Thoracic aorta (tissue), 2 donors: Measurements from ENCODE around the gene LRP5. TPM values are rescaled to one million over a fixed set of nuclear protein-coding genes. Genes with fewer than 3 reads are reported as not detected.

Source experiments
- ATAC-seq: fragments of 150-250 bp; one replicate; pipeline ENCODE4 v1.8.0; 2017; ENCODE audit warnings: low read depth; ENCODE audit not compliant: insufficient number of reproducible peaks, low FRiP score
- DNase-seq: peaks from one replicate; pipeline ENCODE4 v3.0.0-alpha.2; 2020; ENCODE audit warnings: low spot score
- H3K27ac ChIP-seq, 2 donors: fragments of 200-600 bp; sonication (generic); 1 replicate in 1 of 2; 2 replicates in 1 of 2; pipeline ENCODE4 v1.5.1; 2016; ENCODE audit warnings: mild to moderate bottlenecking in 2 of 2, moderate library complexity in 2 of 2
- H3K27me3 ChIP-seq: fragments of 200-600 bp; sonication (generic); replicated peaks from 2 replicates; pipeline ENCODE4 v1.6.0; 2016; ENCODE audit warnings: mild to moderate bottlenecking; ENCODE audit not compliant: insufficient read depth
- H3K36me3 ChIP-seq: fragments of 200-600 bp; sonication (generic); one replicate; pipeline ENCODE4 v1.5.1; 2016
- H3K4me1 ChIP-seq, 2 donors: fragments of 200-600 bp; sonication (generic); 1 replicate in 1 of 2; 2 replicates in 1 of 2; pipeline versions ENCODE4 v1.5.1 to v1.6.0; 2016; ENCODE audit warnings: low read depth in 2 of 2, mild to moderate bottlenecking in 1 of 2; ENCODE audit not compliant: control insufficient read depth in 1 of 2
- H3K4me3 ChIP-seq: fragments of 200-600 bp; sonication (generic); 2 replicates; pipeline ENCODE4 v1.5.1; 2016; ENCODE audit warnings: mild to moderate bottlenecking
- H3K9me3 ChIP-seq: fragments of 200-600 bp; sonication (generic); 2 replicates; pipeline ENCODE4 v1.5.1; 2016
- CTCF ChIP-seq: fragments of 200-600 bp; sonication (generic); IDR thresholded peaks from one replicate; pipeline ENCODE4 v1.5.1; 2019; ENCODE audit warnings: antibody characterized with exemption
- total RNA-seq, 2 donors: library from RNA; depleted of rRNA; stranded (reverse); fragments of >200 nt; gene quantifications; one replicate each; pipeline versions ENCODE4 v1.1.0 to v1.2.3, GENCODE V29; 2016

The LRP5 gene
- total RNA-seq, 2 donors from 2014 or later, result 67.2 to 99.1 TPM

GRCh38 chr11:68331338-68331947, 19.1 kb downstream of the LRP5 start:
- ATAC-seq, result no peak
- no peaks in the 10 kb centered on the region for H3K27me3 ChIP-seq
- no peak overlapping the region for H3K4me3 ChIP-seq
- no peak for TF ChIP-seq CTCF
- no peaks in the 10 kb centered on the region for H3K36me3 ChIP-seq
- peak overlapping the region in 1 of 2 donors; percentile 66 for H3K27ac ChIP-seq
- peaks cover 42 to 78% of the 10 kb centered on the region in 2 donors for H3K4me1 ChIP-seq
- no peak for DNase-seq
- H3K9me3 ChIP-seq, result no peaks in the 10 kb centered on the region

- peak overlapping the region in 1 of 2 donors; percentile 2 for H3K27ac ChIP-seq
Measured at GRCh38 chr11:68332186-68332585, 19.8 kb downstream of the LRP5 start.

GRCh38 chr11:68333173-68333572, 20.8 kb downstream of the LRP5 start:
- no peak overlapping the region for H3K27ac ChIP-seq
- no peaks in the 10 kb centered on the region for H3K9me3 ChIP-seq
- no peak for DNase-seq
- peaks cover 38 to 75% of the 10 kb centered on the region in 2 donors for H3K4me1 ChIP-seq
- no peak overlapping the region for H3K4me3 ChIP-seq
- H3K27me3 ChIP-seq, result no peaks in the 10 kb centered on the region
- TF ChIP-seq CTCF, result no peak
- H3K36me3 ChIP-seq, result no peaks in the 10 kb centered on the region
- no peak for ATAC-seq

More at GRCh38 chr11:68332186-68332585, 19.8 kb downstream of the LRP5 start:
- H3K36me3 ChIP-seq, result no peaks in the 10 kb centered on the region
- no peak for ATAC-seq
- H3K4me1 ChIP-seq, result peaks cover 38 to 75% of the 10 kb centered on the region in 2 donors
- H3K4me3 ChIP-seq, result no peak overlapping the region
- H3K9me3 ChIP-seq, result no peaks in the 10 kb centered on the region
- no peak for TF ChIP-seq CTCF
- H3K27me3 ChIP-seq, result no peaks in the 10 kb centered on the region
- no peak for DNase-seq

GRCh38 chr11:68334923-68335322, 22.5 kb downstream of the LRP5 start:
- Histone ChIP-seq H3K4me1 (peaks cover 25 to 75% of the 10 kb centered on the region in 2 donors), H3K36me3 (no peaks in the 10 kb centered on the region), H3K4me3 (no peak overlapping the region), H3K27ac (no peak overlapping the region), H3K9me3 (no peaks in the 10 kb centered on the region), H3K27me3 (no peaks in the 10 kb centered on the region)
- ATAC-seq (no peak), DNase-seq (no peak)
- no peak for TF ChIP-seq CTCF

- DNase-seq (no peak), ATAC-seq (no peak)
- peaks cover 19 to 75% of the 10 kb centered on the region in 2 donors for H3K4me1 ChIP-seq
- H3K4me3 ChIP-seq, result no peak overlapping the region
- TF ChIP-seq CTCF, result no peak
- no peaks in the 10 kb centered on the region for H3K27me3 ChIP-seq
- no peaks in the 10 kb centered on the region for H3K9me3 ChIP-seq
- no peaks in the 10 kb centered on the region for H3K36me3 ChIP-seq
- H3K27ac ChIP-seq, result no peak overlapping the region
Measured at GRCh38 chr11:68335683-68336082, 23.3 kb downstream of the LRP5 start.
